Measurements from ENCODE around the gene MUC21. TPM values are rescaled to one million over a fixed set of nuclear protein-coding genes. Genes with fewer than 3 reads are reported as not detected.

Gene MUC21
- total and polyA plus RNA-seq, 2 of the 8 experiments (the other 6 are each of a cell fraction or from before 2014, with no cell fraction given): not detected

- TF ChIP-seq, protein P1, sequence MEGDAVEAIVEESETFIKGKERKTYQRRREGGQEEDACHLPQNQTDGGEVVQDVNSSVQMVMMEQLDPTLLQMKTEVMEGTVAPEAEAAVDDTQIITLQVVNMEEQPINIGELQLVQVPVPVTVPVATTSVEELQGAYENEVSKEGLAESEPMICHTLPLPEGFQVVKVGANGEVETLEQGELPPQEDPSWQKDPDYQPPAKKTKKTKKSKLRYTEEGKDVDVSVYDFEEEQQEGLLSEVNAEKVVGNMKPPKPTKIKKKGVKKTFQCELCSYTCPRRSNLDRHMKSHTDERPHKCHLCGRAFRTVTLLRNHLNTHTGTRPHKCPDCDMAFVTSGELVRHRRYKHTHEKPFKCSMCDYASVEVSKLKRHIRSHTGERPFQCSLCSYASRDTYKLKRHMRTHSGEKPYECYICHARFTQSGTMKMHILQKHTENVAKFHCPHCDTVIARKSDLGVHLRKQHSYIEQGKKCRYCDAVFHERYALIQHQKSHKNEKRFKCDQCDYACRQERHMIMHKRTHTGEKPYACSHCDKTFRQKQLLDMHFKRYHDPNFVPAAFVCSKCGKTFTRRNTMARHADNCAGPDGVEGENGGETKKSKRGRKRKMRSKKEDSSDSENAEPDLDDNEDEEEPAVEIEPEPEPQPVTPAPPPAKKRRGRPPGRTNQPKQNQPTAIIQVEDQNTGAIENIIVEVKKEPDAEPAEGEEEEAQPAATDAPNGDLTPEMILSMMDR (IDR thresholded peaks at IDR 0.05; ENCODE audit: control extremely low read depth in 1 of 3, insufficient read depth in 1 of 3, low read depth in 1 of 3, low read length in 3 of 3): peak; percentile 39 to 80 (median 65); a peak in 3 of 4 replicates
- TF ChIP-seq NANOG (IDR thresholded peaks at IDR 0.05; ENCODE audit: insufficient read depth, low read depth, low read length, poor library complexity, severe bottlenecking): no peak
- no peak for TF ChIP-seq GTF2F1 (IDR thresholded peaks at IDR 0.05; ENCODE audit: borderline replicate concordance, low read depth, low read length)
- TF ChIP-seq EZH2 (IDR thresholded peaks at IDR 0.05; ENCODE audit: low read depth, low read length, severe bottlenecking): no peak
- TF ChIP-seq TEAD4 (IDR thresholded peaks at IDR 0.05; ENCODE audit: low read depth, low read length): peak; percentile 71
- no peak for TF ChIP-seq RNF2 (IDR thresholded peaks at IDR 0.05; ENCODE audit: borderline replicate concordance, low read depth, low read length, missing control alignments, poor library complexity, severe bottlenecking)
- no peak for TF ChIP-seq NRF1 (IDR thresholded peaks at IDR 0.05; ENCODE audit: low read depth, low read length)
- no peak for TF ChIP-seq SAP30 (IDR thresholded peaks at IDR 0.05; ENCODE audit: insufficient read depth, insufficient replicate concordance, low read length)
- no peak for TF ChIP-seq SUZ12 (IDR thresholded peaks at IDR 0.05; ENCODE audit: low read length)
- TF ChIP-seq POLR2AphosphoS5 (IDR thresholded peaks at IDR 0.05; ENCODE audit: low read depth, low read length): no peak
- peak in 1 of 2 experiments; percentile 22; a peak in 1 of 4 replicates for TF ChIP-seq SIN3A (conservative IDR thresholded peaks at IDR 0.05 in 1 of 2, IDR thresholded peaks at IDR 0.05 in 1 of 2; ENCODE audit: low read depth in 1 of 2, low read length in 2 of 2)
- TF ChIP-seq POU5F1 (IDR thresholded peaks at IDR 0.05; ENCODE audit: low read depth, low read length): no peak
Measured at GRCh38 chr6:30981942-30982772, 1.4 kb upstream of the MUC21 start (continued).
